CD4-positive, CD25-positive, alpha-beta regulatory T cell (primary cell): ENCODE data around the gene BCAR3. TPM values are rescaled to one million over a fixed set of nuclear protein-coding genes. Genes with fewer than 3 reads are reported as not detected.

Experiments
- ATAC-seq, 2 donors: fragments of 150-1000 bp; cut with Tn5 transposase; one replicate each; pipeline ENCODE4 v1.10.0; 2021; ENCODE audit warnings: low read depth in 2 of 2, moderate number of reproducible peaks in 2 of 2, moderate library complexity in 1 of 2
- DNase-seq, 3 donors: peaks; one replicate each; pipeline versions ENCODE4 v3.0.0 to v3.0.0-alpha.2; 2012 to 2022; ENCODE audit warnings: mixed read lengths in 1 of 3
- H3K27ac ChIP-seq: one replicate; pipeline ENCODE4 v1.7.0; 2013; ENCODE audit warnings: mild to moderate bottlenecking, low read length; ENCODE audit not compliant: insufficient read depth, poor library complexity, severe bottlenecking
- H3K27me3 ChIP-seq: one replicate; pipeline ENCODE4 v1.7.0; 2013; ENCODE audit warnings: low read length; ENCODE audit not compliant: control insufficient read depth, insufficient read depth
- H3K36me3 ChIP-seq: one replicate; pipeline ENCODE4 v1.7.0; 2013; ENCODE audit warnings: mild to moderate bottlenecking, low read length, moderate library complexity; ENCODE audit not compliant: control insufficient read depth, insufficient read depth
- H3K4me1 ChIP-seq: 2 replicates; pipeline ENCODE4 v1.7.0; 2013; ENCODE audit warnings: mild to moderate bottlenecking, low read length; ENCODE audit not compliant: insufficient read depth, control insufficient read depth, poor library complexity, severe bottlenecking
- H3K4me3 ChIP-seq: one replicate; pipeline ENCODE4 v1.7.0; 2013; ENCODE audit warnings: low read depth, mild to moderate bottlenecking, low read length, moderate library complexity
- H3K9me3 ChIP-seq, 2 experiments: 1 replicate in 1 of 2; 2 replicates in 1 of 2; pipeline ENCODE4 v1.7.0; 2013; ENCODE audit warnings: low read length in 2 of 2, mild to moderate bottlenecking in 1 of 2, moderate library complexity in 1 of 2; ENCODE audit not compliant: control insufficient read depth in 2 of 2
- H3K27ac Mint-ChIP-seq, 3 donors: one replicate each; pipeline ENCODE4 v1.8.0; 2020 to 2022; ENCODE audit warnings: mild to moderate bottlenecking in 3 of 3, mixed read lengths in 3 of 3, moderate library complexity in 2 of 3
- H3K27me3 Mint-ChIP-seq: one replicate; pipeline ENCODE4 v1.8.0; 2022; ENCODE audit warnings: mild to moderate bottlenecking, mixed read lengths
- H3K36me3 Mint-ChIP-seq: one replicate; pipeline ENCODE4 v1.8.0; 2020; ENCODE audit warnings: mixed read lengths
- H3K4me1 Mint-ChIP-seq, 4 donors: one replicate each; pipeline ENCODE4 v1.8.0; 2020 to 2022; ENCODE audit warnings: mixed read lengths in 4 of 4, mild to moderate bottlenecking in 1 of 4
- H3K4me3 Mint-ChIP-seq, 4 donors: one replicate each; pipeline ENCODE4 v1.8.0; 2020 to 2022; ENCODE audit warnings: mild to moderate bottlenecking in 4 of 4, mixed read lengths in 4 of 4, moderate library complexity in 3 of 4
- H3K9me3 Mint-ChIP-seq, 7 donors: one replicate each; pipeline ENCODE4 v1.8.0; 2020 to 2022; ENCODE audit warnings: mixed read lengths in 7 of 7, mild to moderate bottlenecking in 3 of 7, moderate library complexity in 2 of 7
- polyA plus RNA-seq, 4 donors: library from polyadenylated mRNA; unstranded; fragments of 300-500 nt; fragmentation: Illumina TruSeq; gene quantifications; one replicate each; pipeline ENCODE4 v1.2.3, GENCODE V29; 2021
- total RNA-seq: library from RNA; stranded (reverse); gene quantifications from one replicate; pipeline ENCODE4 v1.2.3, GENCODE V29; 2022

The BCAR3 gene
- total and polyA plus RNA-seq, 5 donors from 2014 or later: 0.44 to 0.62 (median 0.49) TPM; not detected in 2

GRCh38 chr1:93635614-93636543, 45.8 kb downstream of the BCAR3 start:
- no peak overlapping the region for H3K4me3 ChIP-seq
- Mint-ChIP-seq H3K4me3 (no peak overlapping the region), H3K9me3 (peaks cover 0 to 2% (median 0%) of the 10 kb centered on the region in 7 donors), H3K4me1 (no peaks in the 10 kb centered on the region), H3K27ac (no peak overlapping the region), H3K27me3 (no peaks in the 10 kb centered on the region), H3K36me3 (no peaks in the 10 kb centered on the region)
- H3K9me3 ChIP-seq: no peaks in the 10 kb centered on the region
- H3K27ac ChIP-seq: no peak overlapping the region
- H3K4me1 ChIP-seq: no peaks in the 10 kb centered on the region
- no peaks in the 10 kb centered on the region for H3K36me3 ChIP-seq
- DNase-seq: no peak
- H3K27me3 ChIP-seq: no peaks in the 10 kb centered on the region
- ATAC-seq: no peak

GRCh38 chr1:93633313-93633712, 48.3 kb downstream of the BCAR3 start:
- Histone ChIP-seq H3K4me1 (no peaks in the 10 kb centered on the region), H3K27ac (no peak overlapping the region), H3K4me3 (no peak overlapping the region), H3K9me3 (no peaks in the 10 kb centered on the region), H3K27me3 (no peaks in the 10 kb centered on the region), H3K36me3 (no peaks in the 10 kb centered on the region)
- Mint-ChIP-seq H3K4me1 (peaks cover 0 to 6% (median 2%) of the 10 kb centered on the region in 4 donors), H3K4me3 (no peak overlapping the region), H3K36me3 (no peaks in the 10 kb centered on the region), H3K27ac (no peak overlapping the region), H3K9me3 (peaks cover 0 to 2% (median 0%) of the 10 kb centered on the region in 7 donors), H3K27me3 (no peaks in the 10 kb centered on the region)
- ATAC-seq (no peak), DNase-seq (no peak)

- H3K4me3 Mint-ChIP-seq: no peak overlapping the region
- no peaks in the 10 kb centered on the region for H3K27me3 Mint-ChIP-seq
- H3K27ac Mint-ChIP-seq: no peak overlapping the region
- H3K36me3 Mint-ChIP-seq: no peaks in the 10 kb centered on the region
- Histone ChIP-seq H3K4me1 (no peaks in the 10 kb centered on the region), H3K9me3 (no peaks in the 10 kb centered on the region), H3K4me3 (no peak overlapping the region), H3K27me3 (no peaks in the 10 kb centered on the region), H3K36me3 (no peaks in the 10 kb centered on the region), H3K27ac (no peak overlapping the region)
- peaks cover 0 to 2% (median 0%) of the 10 kb centered on the region in 7 donors for H3K9me3 Mint-ChIP-seq
- peaks cover 0 to 6% (median 2%) of the 10 kb centered on the region in 4 donors for H3K4me1 Mint-ChIP-seq
- ATAC-seq (no peak), DNase-seq (no peak)
Measured at GRCh38 chr1:93631626-93632365, 49.8 kb downstream of the BCAR3 start.

- no peaks in the 10 kb centered on the region for H3K36me3 Mint-ChIP-seq
- H3K27ac Mint-ChIP-seq: no peak overlapping the region
- H3K4me3 ChIP-seq: no peak overlapping the region
- DNase-seq (no peak), ATAC-seq (no peak)
- no peaks in the 10 kb centered on the region for H3K27me3 Mint-ChIP-seq
- no peaks in the 10 kb centered on the region for H3K27me3 ChIP-seq
- H3K9me3 Mint-ChIP-seq: peaks cover 0 to 2% (median 0%) of the 10 kb centered on the region in 7 donors
- no peaks in the 10 kb centered on the region for H3K4me1 ChIP-seq
- H3K4me1 Mint-ChIP-seq: peaks cover 0 to 6% (median 2%) of the 10 kb centered on the region in 4 donors
- no peak overlapping the region for H3K27ac ChIP-seq
- H3K9me3 ChIP-seq: no peaks in the 10 kb centered on the region
- no peaks in the 10 kb centered on the region for H3K36me3 ChIP-seq
- H3K4me3 Mint-ChIP-seq: no peak overlapping the region
Measured at GRCh38 chr1:93630168-93630567, 51.5 kb downstream of the BCAR3 start.

DNA sequence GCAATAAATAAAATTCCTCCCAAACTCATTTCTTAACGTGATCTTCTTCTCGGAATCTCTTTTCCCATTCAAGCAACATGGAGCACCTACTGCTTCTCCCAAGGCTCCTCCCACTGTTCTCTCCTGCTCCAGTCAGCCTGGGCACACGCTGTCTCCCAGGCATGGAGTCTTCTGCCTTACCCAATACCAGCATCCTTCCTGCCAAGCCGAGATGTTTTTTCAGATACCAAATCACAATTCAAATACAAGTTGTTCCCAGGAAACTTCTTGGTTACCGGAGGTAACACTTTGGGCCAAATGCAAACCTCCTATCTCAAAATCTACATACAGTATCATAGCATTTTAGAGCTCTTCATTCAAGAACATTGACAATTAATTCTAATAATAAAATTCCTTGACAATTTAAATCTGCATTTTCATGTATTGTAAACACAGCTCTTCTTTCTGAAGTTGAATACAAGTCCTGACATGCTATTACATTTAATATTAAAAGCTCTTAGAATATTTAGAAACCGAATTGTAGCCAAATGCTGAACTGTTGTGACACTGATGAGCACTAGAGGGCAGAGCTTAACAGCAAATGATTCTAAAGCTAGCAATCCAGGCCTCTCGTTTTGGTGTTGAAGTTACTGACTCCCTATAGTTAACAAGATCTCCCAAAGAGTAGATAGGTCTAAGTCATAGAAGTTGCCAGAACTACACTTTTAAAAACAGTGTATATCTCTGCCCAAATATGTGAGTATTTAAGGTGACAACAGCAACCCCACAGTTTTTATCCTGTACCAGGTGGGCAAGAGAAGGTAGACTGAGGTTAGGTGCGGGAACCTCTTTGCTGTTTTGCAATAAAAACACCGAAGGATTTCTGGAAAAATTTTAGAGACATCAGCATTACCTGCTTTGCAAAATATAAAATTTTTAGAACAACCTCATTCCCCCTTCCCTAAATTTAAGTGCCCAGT, 52.3 kb downstream of the BCAR3 start:
- peak; percentile 66 to 82 for ATAC-seq
- H3K27ac Mint-ChIP-seq: no peak overlapping the region
- Histone ChIP-seq H3K36me3 (no peaks in the 10 kb centered on the region), H3K4me1 (no peaks in the 10 kb centered on the region), H3K4me3 (no peak overlapping the region), H3K27me3 (no peaks in the 10 kb centered on the region), H3K27ac (no peak overlapping the region), H3K9me3 (no peaks in the 10 kb centered on the region)
- H3K36me3 Mint-ChIP-seq: no peaks in the 10 kb centered on the region
- peaks cover 0 to 6% (median 2%) of the 10 kb centered on the region in 4 donors for H3K4me1 Mint-ChIP-seq
- H3K27me3 Mint-ChIP-seq: no peaks in the 10 kb centered on the region
- no peaks in the 10 kb centered on the region for H3K9me3 Mint-ChIP-seq
- peak; percentile 26 to 75 (median 65) for DNase-seq
- H3K4me3 Mint-ChIP-seq: no peak overlapping the region

GRCh38 chr1:93628681-93629080, 53.0 kb downstream of the BCAR3 start:
- no peak overlapping the region for H3K27ac Mint-ChIP-seq
- Histone ChIP-seq H3K36me3 (no peaks in the 10 kb centered on the region), H3K4me3 (no peak overlapping the region), H3K27ac (no peak overlapping the region), H3K4me1 (no peaks in the 10 kb centered on the region), H3K9me3 (no peaks in the 10 kb centered on the region), H3K27me3 (no peaks in the 10 kb centered on the region)
- no peak for DNase-seq
- H3K27me3 Mint-ChIP-seq: no peaks in the 10 kb centered on the region
- H3K4me1 Mint-ChIP-seq: peaks cover 0 to 6% (median 2%) of the 10 kb centered on the region in 4 donors
- no peak for ATAC-seq
- H3K36me3 Mint-ChIP-seq: no peaks in the 10 kb centered on the region
- no peaks in the 10 kb centered on the region for H3K9me3 Mint-ChIP-seq
- no peak overlapping the region for H3K4me3 Mint-ChIP-seq
